OCI-LY7 (cell line): Measurements from ENCODE around the gene LONRF3. TPM values are rescaled to one million over a fixed set of nuclear protein-coding genes. Genes with fewer than 3 reads are reported as not detected.
A peak's percentile ranks its signal among the peaks of the same experiment; 100 is the strongest.

ENCODE experiments used
- BruUV-seq: library from RNA; stranded (reverse); fragments of 400-500 nt; replicated peaks from 2 replicates; lab custom pipeline; 2021; lab: Mats Ljungman, UMichigan
- CTCF ChIA-PET: fragments of 300-600 bp; sonication (Branson Sonifier 250); formaldehyde crosslinking; loops from one replicate; lab custom pipeline; 2022; ENCODE audit warnings: antibody characterized with exemption; ENCODE audit not compliant: unreplicated experiment; lab: Charles Lee
- POLR2A ChIA-PET: fragments of 300-600 bp; sonication (Branson Sonifier 250); formaldehyde crosslinking; loops from one replicate; lab custom pipeline; 2022; ENCODE audit warnings: antibody characterized with exemption; lab: Charles Lee
- DNase-seq: peaks from one replicate; pipeline ENCODE4 v3.0.0-alpha.2; 2015; ENCODE audit warnings: low spot score
- H2AFZ ChIP-seq: fragments of 200-600 bp; sonication (generic), shearing (Covaris generic); 2 replicates; pipeline ENCODE4 v1.6.1; 2014; ENCODE audit warnings: mild to moderate bottlenecking, antibody characterized with exemption, low read length, moderate library complexity
- H3K27ac ChIP-seq: fragments of 200-600 bp; sonication (generic); 2 replicates; pipeline ENCODE4 v1.5.1; 2014; ENCODE audit warnings: mixed run types, low read depth, mild to moderate bottlenecking, moderate library complexity, low read length, inconsistent platforms; ENCODE audit not compliant: poor library complexity, severe bottlenecking
- H3K36me3 ChIP-seq: fragments of 200-600 bp; sonication (generic); 2 replicates; pipeline ENCODE4 v1.6.1; 2014; ENCODE audit warnings: mild to moderate bottlenecking, antibody characterized with exemption, low read length, moderate library complexity, mixed read lengths; ENCODE audit not compliant: insufficient read depth
- H3K4me1 ChIP-seq: fragments of 200-600 bp; sonication (generic); 2 replicates; pipeline ENCODE4 v1.5.1; 2014; ENCODE audit warnings: mild to moderate bottlenecking, low read length; ENCODE audit not compliant: insufficient read depth, poor library complexity, severe bottlenecking
- H3K4me2 ChIP-seq: fragments of 200-600 bp; sonication (generic); 2 replicates; pipeline ENCODE4 v1.6.1; 2014; ENCODE audit warnings: mild to moderate bottlenecking, low read length
- H3K4me3 ChIP-seq: fragments of 200-600 bp; sonication (generic); 2 replicates; pipeline ENCODE4 v1.5.1; 2014; ENCODE audit warnings: mild to moderate bottlenecking, low read depth, low read length; ENCODE audit not compliant: poor library complexity, severe bottlenecking
- H3K79me2 ChIP-seq: fragments of 200-600 bp; sonication (generic); 2 replicates; pipeline ENCODE4 v1.6.1; 2016; ENCODE audit warnings: low read depth, mild to moderate bottlenecking, low read length, moderate library complexity, mixed read lengths; ENCODE audit not compliant: insufficient read depth
- H3K9me2 ChIP-seq: fragments of 200-600 bp; sonication (generic); 2 replicates; pipeline ENCODE4 v1.6.1; 2016; ENCODE audit warnings: mild to moderate bottlenecking, low read length, mixed read lengths; ENCODE audit not compliant: insufficient read depth
- H3K9me3 ChIP-seq: fragments of 200-600 bp; sonication (generic); 2 replicates; pipeline ENCODE4 v1.6.1; 2014; ENCODE audit warnings: mild to moderate bottlenecking, mixed run types, low read length, mixed read lengths
- H4K20me1 ChIP-seq: fragments of 200-600 bp; sonication (generic); 2 replicates; pipeline ENCODE4 v1.6.1; 2014; ENCODE audit warnings: mild to moderate bottlenecking, antibody characterized with exemption, low read length, moderate library complexity, mixed read lengths; ENCODE audit not compliant: insufficient read depth
- CTCF ChIP-seq: fragments of 200-600 bp; sonication (generic); conservative IDR thresholded peaks from 2 replicates; pipeline ENCODE4 v1.5.1; 2014; ENCODE audit warnings: mild to moderate bottlenecking, antibody characterized with exemption, low read length, moderate library complexity, mixed read lengths
- EZH2phosphoT487 ChIP-seq: fragments of 200-600 bp; sonication (generic); IDR thresholded peaks from 2 replicates; pipeline ENCODE4 v1.6.1; 2018; ENCODE audit warnings: low read depth, borderline replicate concordance, mild to moderate bottlenecking, mixed run types, antibody characterized with exemption, low read length, moderate library complexity, mixed read lengths
- intact Hi-C: fragments of 100-400 bp; cut with micrococcal nuclease; formaldehyde crosslinking; loops from one replicate; pipeline ENCODE4 v1.10.0; 2022; ENCODE audit not compliant: unreplicated experiment
- total RNA-seq, 2 experiments: library from RNA; depleted of rRNA in 1 of 2; stranded (reverse); fragments of >200 nt in 1 of 2; shearing (Covaris generic) in 1 of 2; gene quantifications; 2 replicates each; pipeline ENCODE4 v1.2.3, GENCODE V29; 2014 to 2022

The LONRF3 gene
- total RNA-seq, 2 experiments from 2014 or later, result not detected

- intact Hi-C loops, result no loop called here
- H2AFZ ChIP-seq, result no peak overlapping the region
- H3K4me1 ChIP-seq, result peaks cover 4% of the 10 kb centered on the region
- no peak for DNase-seq
- H3K4me2 ChIP-seq, result no peak overlapping the region
- POLR2A ChIA-PET, result interaction anchor here (0.6 kb wide), 1 partner anchor 44 kb away, joined by 3 read pairs; no protein-coding TSS in a partner anchor
- H3K9me2 ChIP-seq, result no peaks in the 10 kb centered on the region
- no peak overlapping the region for H3K27ac ChIP-seq
- no peaks in the 10 kb centered on the region for H3K9me3 ChIP-seq
- H4K20me1 ChIP-seq, result no peaks in the 10 kb centered on the region
- CTCF ChIA-PET, result no interaction called here
- no peak overlapping the region for H3K4me3 ChIP-seq
- no peaks in the 10 kb centered on the region for H3K36me3 ChIP-seq
- no TSS peak for BruUV-seq
- no peak for TF ChIP-seq CTCF
- no peak for TF ChIP-seq EZH2phosphoT487
- H3K79me2 ChIP-seq, result no peaks in the 10 kb centered on the region
Observed at GRCh38 chrX:118971552-118971951, 2.9 kb upstream of the LONRF3 start.

GRCh38 chrX:118973389-118974087, 880 bp upstream of the LONRF3 start:
- no TSS peak for BruUV-seq
- Histone ChIP-seq H3K27ac (no peak overlapping the region), H2AFZ (no peak overlapping the region), H3K4me3 (no peak overlapping the region), H4K20me1 (no peaks in the 10 kb centered on the region), H3K79me2 (no peaks in the 10 kb centered on the region), H3K4me2 (no peak overlapping the region), H3K9me2 (no peaks in the 10 kb centered on the region), H3K4me1 (peaks cover 4% of the 10 kb centered on the region), H3K36me3 (no peaks in the 10 kb centered on the region), H3K9me3 (no peaks in the 10 kb centered on the region)
- TF ChIP-seq CTCF (no peak), EZH2phosphoT487 (no peak)
- intact Hi-C loops, result no loop called here
- ChIA-PET CTCF (no interaction called here), POLR2A (no interaction called here)
- no peak for DNase-seq

DNA sequence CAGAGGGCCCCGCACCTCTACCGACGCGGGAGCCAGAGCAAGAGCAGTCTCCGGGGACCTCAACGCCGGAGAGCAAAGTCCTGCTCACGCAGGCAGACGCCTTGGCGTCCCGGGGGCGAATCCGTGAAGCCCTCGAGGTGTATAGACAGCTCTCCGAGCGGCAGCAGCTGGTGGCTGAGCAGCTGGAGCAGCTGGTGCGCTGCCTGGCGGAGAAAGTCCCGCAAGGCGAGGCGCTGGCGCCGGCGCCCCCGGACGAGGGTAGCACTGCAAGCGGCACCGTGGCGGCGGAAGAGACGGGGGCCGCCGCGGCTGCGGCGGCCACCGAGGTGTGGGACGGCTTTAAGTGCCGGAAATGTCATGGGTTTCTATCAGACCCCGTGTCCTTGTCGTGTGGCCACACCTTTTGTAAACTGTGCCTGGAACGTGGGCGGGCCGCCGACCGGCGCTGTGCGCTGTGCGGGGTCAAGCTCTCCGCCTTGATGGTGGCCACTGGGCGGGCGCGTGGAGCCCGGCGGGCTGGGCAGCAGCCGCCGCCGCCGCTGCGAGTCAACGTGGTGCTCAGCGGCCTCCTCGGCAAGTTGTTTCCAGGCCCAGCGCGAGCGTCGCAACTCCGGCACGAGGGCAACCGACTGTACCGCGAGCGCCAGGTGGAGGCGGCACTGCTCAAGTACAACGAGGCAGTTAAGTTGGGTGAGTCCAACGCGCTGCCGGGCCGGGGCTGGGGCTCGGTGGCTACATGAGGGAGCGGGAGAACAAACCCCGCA, 672 bp downstream of the LONRF3 start:
- H3K27ac ChIP-seq, result no peak overlapping the region
- no TSS peak for BruUV-seq

More for the DNA sequence above, 672 bp downstream of the LONRF3 start:
- POLR2A ChIA-PET, result no interaction called here
- Histone ChIP-seq H3K4me3 (peak overlapping the region; percentile 44), H3K4me2 (peak overlapping the region; percentile 63; the same call in 1 of the 2 replicates), H3K79me2 (no peaks in the 10 kb centered on the region), H2AFZ (no peak overlapping the region), H3K9me3 (no peaks in the 10 kb centered on the region), H3K36me3 (no peaks in the 10 kb centered on the region), H3K9me2 (no peaks in the 10 kb centered on the region), H3K4me1 (peaks cover 4% of the 10 kb centered on the region), H4K20me1 (no peaks in the 10 kb centered on the region)
- intact Hi-C loops, result no loop called here
- TF ChIP-seq EZH2phosphoT487 (no peak), CTCF (no peak)
- CTCF ChIA-PET, result no interaction called here
- DNase-seq, result no peak
